Endodermal cell (in vitro differentiated cells): Measurements from ENCODE around the gene C3orf18. TPM values are rescaled to one million over a fixed set of nuclear protein-coding genes. Genes with fewer than 3 reads are reported as not detected.

Experiments used
- DNase-seq: peaks from one replicate; pipeline ENCODE4 v3.0.0-alpha.2; 2017
- H3K27ac ChIP-seq: 2 replicates; pipeline ENCODE4 v1.5.1; 2013; ENCODE audit warnings: mild to moderate bottlenecking, low read depth, low read length, moderate library complexity
- H3K27me3 ChIP-seq: 2 replicates; pipeline ENCODE4 v1.6.1; 2013; ENCODE audit warnings: mild to moderate bottlenecking, low read length, moderate library complexity; ENCODE audit not compliant: insufficient read depth, control insufficient read depth, poor library complexity, severe bottlenecking
- H3K36me3 ChIP-seq: 2 replicates; pipeline ENCODE4 v1.7.0; 2013; ENCODE audit warnings: mild to moderate bottlenecking, low read length, moderate library complexity; ENCODE audit not compliant: control insufficient read depth, insufficient read depth
- H3K4me1 ChIP-seq: one replicate; pipeline ENCODE4 v1.7.0; 2013; ENCODE audit warnings: low read length; ENCODE audit not compliant: control insufficient read depth, insufficient read depth
- H3K4me3 ChIP-seq: 2 replicates; pipeline ENCODE4 v1.5.1; 2013; ENCODE audit warnings: mild to moderate bottlenecking, low read length, moderate library complexity
- H3K9ac ChIP-seq: 2 replicates; pipeline ENCODE4 v1.6.1; 2013; ENCODE audit warnings: mild to moderate bottlenecking, low read length, moderate library complexity; ENCODE audit not compliant: poor library complexity, severe bottlenecking; ENCODE audit errors: extremely low read depth
- H3K9me3 ChIP-seq: 2 replicates; pipeline ENCODE4 v1.6.1; 2013; ENCODE audit warnings: mild to moderate bottlenecking, low read length, moderate library complexity; ENCODE audit not compliant: control insufficient read depth
- H3K27ac Mint-ChIP-seq: 2 replicates; pipeline ENCODE4 v1.8.0; 2020; ENCODE audit warnings: mixed read lengths
- H3K27me3 Mint-ChIP-seq: 2 replicates; pipeline ENCODE4 v1.8.0; 2021; ENCODE audit warnings: mild to moderate bottlenecking, mixed read lengths; ENCODE audit not compliant: insufficient read depth
- H3K36me3 Mint-ChIP-seq: 2 replicates; pipeline ENCODE4 v1.8.0; 2020; ENCODE audit warnings: low read depth, mixed read lengths
- H3K4me1 Mint-ChIP-seq: 2 replicates; pipeline ENCODE4 v1.8.0; 2020; ENCODE audit warnings: mixed read lengths
- H3K4me3 Mint-ChIP-seq: 2 replicates; pipeline ENCODE4 v1.8.0; 2020; ENCODE audit warnings: mild to moderate bottlenecking, moderate library complexity, mixed read lengths
- H3K9me3 Mint-ChIP-seq: 2 replicates; pipeline ENCODE4 v1.8.0; 2020; ENCODE audit warnings: mild to moderate bottlenecking, mixed read lengths
- WGBS, 2 experiments: methylation state at CpG; one replicate each; pipeline versions ENCODE4 v1.1.5 to v1.1.7; 2013; ENCODE audit warnings: missing lambda C conversion rate in 2 of 2, mixed read lengths in 1 of 2; ENCODE audit not compliant: insufficient coverage in 1 of 2, insufficient read length in 1 of 2; 5-methylcytosine and 5-hydroxymethylcytosine counted together
- total RNA-seq, 2 donors: library from RNA; stranded (reverse); fragmentation: NEBNext Ultra II Directional in 1 of 2; extraction: Animal tissue kit (Norgen Biotek cat#: 25700) in 1 of 2; gene quantifications; 2 replicates in 1 of 2; 3 replicates in 1 of 2; pipeline ENCODE4 v1.2.1, GENCODE V29; 2021
- TF ChIP-seq, protein P1 (sequence below): fragments of 200-600 bp; sonication (generic); conservative IDR thresholded peaks from 2 replicates; pipeline ENCODE4 v1.5.0; 2021; ENCODE audit warnings: antibody characterized with exemption, mild to moderate bottlenecking

The C3orf18 gene
- total RNA-seq, 2 donors from 2014 or later, result 14.4 to 16.9 TPM

GRCh38 chr3:50534681-50535330, 32.7 kb downstream of the C3orf18 start:
- Histone ChIP-seq H3K9me3 (no peaks in the 10 kb centered on the region), H3K36me3 (no peaks in the 10 kb centered on the region), H3K4me3 (no peak overlapping the region), H3K4me1 (peaks cover 4% of the 10 kb centered on the region), H3K27ac (no peak overlapping the region), H3K27me3 (peaks cover 12% of the 10 kb centered on the region), H3K9ac (no peak overlapping the region)
- Mint-ChIP-seq H3K36me3 (no peaks in the 10 kb centered on the region), H3K27ac (peak overlapping the region; percentile 13), H3K9me3 (no peaks in the 10 kb centered on the region), H3K4me1 (peaks cover 20% of the 10 kb centered on the region), H3K27me3 (peaks cover 19% of the 10 kb centered on the region), H3K4me3 (no peak overlapping the region)
- no peak for DNase-seq
- 92 to 97% methylated on average over 6 to 9 of the region's 9 CpGs for WGBS, 2 experiments
- TF ChIP-seq, protein P1, sequence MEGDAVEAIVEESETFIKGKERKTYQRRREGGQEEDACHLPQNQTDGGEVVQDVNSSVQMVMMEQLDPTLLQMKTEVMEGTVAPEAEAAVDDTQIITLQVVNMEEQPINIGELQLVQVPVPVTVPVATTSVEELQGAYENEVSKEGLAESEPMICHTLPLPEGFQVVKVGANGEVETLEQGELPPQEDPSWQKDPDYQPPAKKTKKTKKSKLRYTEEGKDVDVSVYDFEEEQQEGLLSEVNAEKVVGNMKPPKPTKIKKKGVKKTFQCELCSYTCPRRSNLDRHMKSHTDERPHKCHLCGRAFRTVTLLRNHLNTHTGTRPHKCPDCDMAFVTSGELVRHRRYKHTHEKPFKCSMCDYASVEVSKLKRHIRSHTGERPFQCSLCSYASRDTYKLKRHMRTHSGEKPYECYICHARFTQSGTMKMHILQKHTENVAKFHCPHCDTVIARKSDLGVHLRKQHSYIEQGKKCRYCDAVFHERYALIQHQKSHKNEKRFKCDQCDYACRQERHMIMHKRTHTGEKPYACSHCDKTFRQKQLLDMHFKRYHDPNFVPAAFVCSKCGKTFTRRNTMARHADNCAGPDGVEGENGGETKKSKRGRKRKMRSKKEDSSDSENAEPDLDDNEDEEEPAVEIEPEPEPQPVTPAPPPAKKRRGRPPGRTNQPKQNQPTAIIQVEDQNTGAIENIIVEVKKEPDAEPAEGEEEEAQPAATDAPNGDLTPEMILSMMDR, result no peak

- no peaks in the 10 kb centered on the region for H3K36me3 Mint-ChIP-seq
- H3K4me3 Mint-ChIP-seq, result no peak overlapping the region
- H3K27me3 Mint-ChIP-seq, result peaks cover 22% of the 10 kb centered on the region
- Histone ChIP-seq H3K27me3 (peaks cover 14% of the 10 kb centered on the region), H3K9ac (no peak overlapping the region), H3K9me3 (no peaks in the 10 kb centered on the region), H3K27ac (no peak overlapping the region), H3K4me1 (peaks cover 4% of the 10 kb centered on the region), H3K36me3 (no peaks in the 10 kb centered on the region), H3K4me3 (no peak overlapping the region)
- WGBS, 2 experiments, result 73 to 86% methylated on average over 4 to 9 of the region's 9 CpGs
- no peak for DNase-seq
- TF ChIP-seq, protein P1, result no peak
- peak overlapping the region; percentile 13 for H3K27ac Mint-ChIP-seq
- no peaks in the 10 kb centered on the region for H3K9me3 Mint-ChIP-seq
- peaks cover 16% of the 10 kb centered on the region for H3K4me1 Mint-ChIP-seq
These were observed 33.6 kb downstream of the C3orf18 start for GRCh38 chr3:50533807-50534461.

- Histone ChIP-seq H3K4me3 (no peak overlapping the region), H3K27me3 (peaks cover 14% of the 10 kb centered on the region), H3K36me3 (no peaks in the 10 kb centered on the region), H3K4me1 (no peaks in the 10 kb centered on the region), H3K27ac (no peak overlapping the region), H3K9me3 (no peaks in the 10 kb centered on the region), H3K9ac (no peak overlapping the region)
- Mint-ChIP-seq H3K9me3 (no peaks in the 10 kb centered on the region), H3K36me3 (no peaks in the 10 kb centered on the region), H3K27ac (no peak overlapping the region), H3K4me1 (peaks cover 10% of the 10 kb centered on the region), H3K4me3 (no peak overlapping the region), H3K27me3 (peaks cover 22% of the 10 kb centered on the region)
- TF ChIP-seq, protein P1, result no peak
- whole genome bisulfite sequencing, 2 experiments, result 76 to 77% methylated on average over 8 to 13 of the region's 13 CpGs
- DNase-seq, result no peak
These were observed 34.2 kb downstream of the C3orf18 start for GRCh38 chr3:50533316-50533715.
